GM19463 (cell line): ENCODE measurements around the gene TANC1.

Experiments
- ATAC-seq: cut with Tn5 transposase; IDR thresholded peaks from one replicate; pipeline ENCODE4 v1.9.1; 2021; ENCODE audit warnings: mild to moderate bottlenecking, moderate library complexity; ENCODE audit not compliant: unreplicated experiment

Gene TANC1

GRCh38 chr2:158968396-158969161 is at the start of gene TANC1:
Gene TANC1, plus strand, starts transcription at chr2:158968640. Its CDS starts 97,271 bp downstream, at chr2:159065911.
- peak; percentile 92 for ATAC-seq

GRCh38 chr2:158921599-158922408 is 46.6 kb upstream of the TANC1 start:
- ATAC-seq: no peak

DNA sequence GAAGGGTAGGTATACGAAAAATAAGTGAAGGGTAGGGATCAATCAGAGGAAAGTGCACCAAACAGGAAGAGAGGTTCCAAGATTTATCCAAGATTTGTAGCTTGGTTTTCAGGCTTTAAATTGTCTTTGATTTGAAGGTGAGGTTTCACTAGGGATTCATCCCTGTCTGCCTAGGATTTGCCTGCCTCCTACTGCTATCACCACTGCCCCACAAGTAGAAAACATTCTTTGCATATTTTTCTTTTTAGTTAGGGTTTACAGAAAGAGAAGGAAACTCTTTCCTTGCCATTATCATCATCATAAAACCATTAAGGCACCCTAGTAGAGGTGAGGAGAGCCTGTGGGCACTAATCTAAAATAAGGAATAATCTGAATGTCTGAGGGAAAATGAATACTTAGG is 45.8 kb upstream of the TANC1 start:
- ATAC-seq: no peak

DNA sequence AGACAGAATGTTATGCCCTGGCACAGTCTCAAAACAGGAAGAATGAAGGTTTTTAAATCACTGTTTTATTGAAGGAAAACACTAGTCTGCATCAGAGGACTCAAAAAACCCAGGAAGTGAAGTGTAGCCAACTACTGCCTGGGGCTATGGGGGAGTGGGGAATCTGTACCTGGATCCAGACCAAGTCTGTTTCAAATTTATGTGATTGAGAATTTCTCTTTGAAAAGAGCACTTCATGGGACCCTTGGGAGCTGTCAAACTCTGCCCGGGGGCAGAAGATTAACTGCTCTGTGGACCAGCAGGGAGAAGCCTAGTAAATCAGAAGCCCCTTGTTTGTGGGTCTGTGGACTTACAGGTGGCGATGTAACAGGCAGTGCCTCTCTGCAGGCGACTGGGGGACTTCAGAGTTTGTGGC is 45.3 kb upstream of the TANC1 start:
- no peak for ATAC-seq

DNA sequence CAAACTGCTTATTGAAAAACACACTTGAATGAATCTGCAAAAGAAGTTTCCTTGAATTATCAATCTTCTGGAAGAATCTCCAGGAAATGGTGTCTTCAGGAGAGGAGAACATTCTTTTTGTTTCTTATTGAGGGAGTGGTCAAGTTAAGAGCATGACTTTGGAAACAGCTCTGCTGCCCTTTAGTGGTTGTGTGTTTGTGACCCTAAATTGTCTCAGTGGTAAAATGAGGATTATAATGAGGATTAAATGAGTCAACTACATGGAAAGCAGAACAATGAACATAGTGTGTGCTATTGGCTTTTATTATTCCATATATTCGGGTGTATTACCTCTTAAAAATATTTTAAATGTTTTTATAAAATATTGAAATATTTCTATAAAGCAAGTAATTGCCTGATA is 44.8 kb upstream of the TANC1 start:
- ATAC-seq: no peak

GRCh38 chr2:158926478-158926948 is 41.9 kb upstream of the TANC1 start:
- ATAC-seq: no peak

DNA sequence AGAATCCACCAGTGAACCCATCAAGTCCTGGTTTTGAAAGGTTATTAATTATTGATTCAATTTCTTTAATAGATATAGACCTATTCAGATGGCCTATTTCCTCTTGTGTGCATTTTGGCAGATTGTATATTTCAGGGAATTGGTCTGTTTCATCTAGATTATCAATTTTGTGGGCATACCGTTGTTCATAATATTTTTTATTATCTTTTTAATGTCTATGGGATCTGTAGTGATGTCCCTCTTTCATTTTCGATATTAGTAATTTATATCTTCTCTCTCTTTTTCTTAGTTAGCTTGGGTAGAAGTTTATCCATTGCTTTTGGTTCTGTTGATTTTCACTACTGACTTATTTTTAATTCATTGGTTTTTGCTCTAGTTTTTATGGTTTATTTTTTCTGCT is 39.9 kb upstream of the TANC1 start:
- ATAC-seq: no peak

- ATAC-seq: no peak
Measured at GRCh38 chr2:158928965-158929364, 39.5 kb upstream of the TANC1 start.

DNA sequence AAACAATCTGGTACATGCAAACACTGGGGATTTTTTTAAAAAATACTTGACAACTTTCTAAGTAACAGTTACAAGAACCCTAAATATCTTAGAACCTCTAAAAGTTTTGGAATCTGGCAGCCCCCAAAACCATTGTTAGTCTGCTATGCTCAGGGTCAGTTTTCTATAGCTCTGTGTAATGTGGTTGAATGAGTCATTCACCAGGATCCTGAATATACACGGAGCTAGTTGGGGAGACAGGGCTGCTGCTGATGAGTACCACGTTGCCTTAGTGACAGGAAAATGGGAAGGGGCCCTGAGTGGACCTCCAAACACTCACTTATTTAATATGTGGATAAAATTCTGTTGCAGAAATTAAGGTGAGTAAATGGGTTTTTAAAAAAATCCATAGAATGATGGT is 36.9 kb upstream of the TANC1 start:
- ATAC-seq: no peak

DNA sequence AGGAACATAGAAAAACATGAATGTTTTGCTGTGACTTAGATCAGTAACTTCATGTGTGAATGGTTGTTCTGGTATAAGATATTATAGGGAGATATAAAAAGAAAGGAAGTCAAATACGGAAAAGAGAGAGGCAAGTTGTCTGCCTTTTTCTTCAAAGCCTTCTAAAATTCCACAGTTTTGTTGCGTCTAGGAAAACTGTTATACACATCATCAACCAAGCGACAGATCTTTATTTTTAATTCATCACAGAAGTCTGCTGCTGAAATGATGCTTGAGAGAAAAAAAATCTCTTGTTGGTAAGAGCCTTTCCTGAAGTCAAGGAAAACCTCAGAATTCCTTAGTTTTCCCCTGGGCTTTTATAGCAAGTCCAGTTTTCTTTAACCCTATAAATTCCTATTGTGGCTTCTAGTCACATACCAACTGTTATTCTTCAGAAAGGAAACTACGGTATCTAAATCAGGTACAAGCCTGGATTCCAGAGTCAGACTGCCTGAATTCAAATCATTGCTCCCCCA is 36.3 kb upstream of the TANC1 start:
- no peak for ATAC-seq

DNA sequence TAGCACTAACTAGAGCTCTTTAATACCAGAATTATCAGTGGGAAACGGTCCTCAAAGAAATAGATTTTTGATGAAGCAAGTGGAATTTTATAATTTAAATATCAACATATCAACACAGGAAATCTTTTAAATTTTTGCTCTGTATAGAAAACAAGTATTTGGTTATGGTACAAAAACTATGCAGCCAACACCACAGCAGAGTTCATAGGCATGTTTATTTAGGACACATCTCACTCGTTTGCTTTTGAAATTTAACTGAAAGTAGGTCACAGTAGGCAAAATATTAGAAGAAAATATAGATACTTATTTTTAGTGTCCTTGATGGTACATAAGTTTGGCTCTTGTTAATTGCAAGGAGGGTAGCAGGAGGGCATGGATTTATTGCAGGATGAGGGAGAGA is 34.3 kb upstream of the TANC1 start:
- ATAC-seq: no peak

- no peak for ATAC-seq
Measured at GRCh38 chr2:158935617-158936016, 32.8 kb upstream of the TANC1 start.

DNA sequence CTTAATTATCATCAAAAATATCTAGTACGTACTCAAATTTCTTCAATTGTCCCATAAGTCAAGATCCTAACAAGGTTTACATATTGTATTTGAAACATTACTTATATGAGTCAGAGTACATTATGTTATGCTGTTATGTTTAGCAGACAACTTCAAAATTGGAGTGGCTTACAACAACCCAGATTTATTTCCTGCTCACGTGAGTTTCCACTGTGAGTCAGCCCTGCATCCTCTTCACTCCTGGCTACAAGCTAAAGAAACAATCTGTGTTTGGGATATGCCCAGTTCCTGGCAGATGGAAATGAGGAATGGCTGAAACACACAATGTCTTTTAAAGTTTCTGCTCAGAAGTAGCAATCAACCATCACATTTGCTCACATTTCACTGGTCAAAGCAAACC is 31.5 kb upstream of the TANC1 start:
- ATAC-seq: no peak

DNA sequence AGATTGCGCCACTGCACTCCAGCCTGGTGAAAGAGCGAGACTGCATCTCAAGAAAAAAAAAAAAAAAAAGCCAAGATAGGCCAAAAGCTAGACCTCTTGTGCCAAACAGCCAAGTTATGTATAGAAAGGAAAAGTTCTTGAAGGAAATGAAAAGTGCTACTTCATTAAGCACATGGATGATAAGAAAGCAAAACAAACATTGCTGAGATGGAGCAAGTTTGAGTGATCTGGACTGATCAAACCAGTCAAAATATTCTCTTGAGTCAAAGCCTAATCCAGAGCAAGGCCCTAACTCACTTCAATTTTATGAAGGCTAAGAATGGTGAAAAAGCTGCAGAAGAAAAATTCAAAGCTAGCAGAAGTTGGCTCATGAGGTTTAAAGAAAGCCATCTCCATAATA is 28.1 kb upstream of the TANC1 start:
- ATAC-seq: no peak

DNA sequence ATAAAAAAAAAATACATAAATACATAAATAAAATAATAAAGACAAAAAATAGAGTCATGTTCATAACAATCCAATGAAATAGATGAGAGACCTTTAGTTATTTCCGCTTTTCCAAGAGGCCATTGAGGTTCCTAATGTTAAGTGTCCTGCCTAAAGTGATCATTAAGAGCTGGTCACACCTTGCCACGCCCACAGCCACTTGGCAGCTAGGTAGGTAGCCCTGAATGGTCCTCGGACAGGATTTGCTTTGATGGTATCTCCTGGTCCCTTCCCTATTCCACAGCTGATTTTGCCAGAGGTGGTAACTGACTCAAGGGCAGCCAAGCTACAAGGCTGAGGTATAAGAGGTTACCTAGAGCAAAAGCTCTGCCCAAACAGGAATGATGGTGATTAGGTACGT is 24.5 kb upstream of the TANC1 start:
- ATAC-seq: no peak

- no peak for ATAC-seq
Measured at GRCh38 chr2:158948964-158949699, 19.3 kb upstream of the TANC1 start.

- no peak for ATAC-seq
Measured at GRCh38 chr2:158953454-158953853, 15.0 kb upstream of the TANC1 start.

GRCh38 chr2:158953926-158954763 is 14.3 kb upstream of the TANC1 start:
- peak; percentile 92 for ATAC-seq

DNA sequence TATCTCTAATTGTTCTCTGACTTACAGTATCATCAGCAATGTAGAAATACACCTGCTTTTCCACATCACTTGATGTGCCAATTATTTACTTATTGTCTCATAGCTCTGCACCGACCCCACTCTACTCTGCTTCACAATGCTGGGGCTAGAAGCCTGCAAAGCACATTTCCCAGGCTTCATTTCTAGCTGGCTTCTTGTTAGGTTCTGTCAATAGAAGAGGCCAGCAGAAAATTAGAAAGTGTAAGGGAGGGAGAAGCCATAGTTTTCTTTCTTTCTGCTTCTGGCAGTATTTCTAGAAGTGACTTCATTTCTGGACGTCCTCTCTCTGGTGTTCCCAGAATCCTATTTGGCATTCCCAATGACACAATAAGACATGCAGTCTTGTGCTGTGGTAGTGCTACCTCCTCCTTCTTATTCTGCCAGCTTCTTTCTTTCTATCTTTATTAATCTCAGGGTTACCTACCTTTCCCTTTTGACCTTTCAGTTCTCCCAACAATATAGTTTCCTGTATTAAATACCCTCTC is 12.5 kb upstream of the TANC1 start:
- ATAC-seq: no peak

GRCh38 chr2:158958365-158958764 is 10.1 kb upstream of the TANC1 start:
- no peak for ATAC-seq
